ENCODE data around the gene BHLHE40.

Gene BHLHE40

GRCh38 chr3:4979428-4980228, at the start of gene BHLHE40:
Gene BHLHE40, plus strand, starts transcription at chr3:4979437. Its CDS starts 282 bp downstream, at chr3:4979719.
- no peak for DNase-seq (ENCODE audit: low spot score)

- DNase-seq (ENCODE audit: low spot score) = no peak
Observed at GRCh38 chr3:4930501-4930900, 48.7 kb upstream of the BHLHE40 start.

- DNase-seq (ENCODE audit: low spot score) = no peak
Observed at GRCh38 chr3:4934050-4934449, 45.2 kb upstream of the BHLHE40 start.

- no peak for DNase-seq (ENCODE audit: low spot score)
Observed at GRCh38 chr3:4935347-4935746, 43.9 kb upstream of the BHLHE40 start.

- DNase-seq (ENCODE audit: low spot score) = no peak
Observed at GRCh38 chr3:4936982-4937614, 42.1 kb upstream of the BHLHE40 start.

GRCh38 chr3:4938281-4938982, 40.8 kb upstream of the BHLHE40 start:
- no peak for DNase-seq (ENCODE audit: low spot score)

- peak; percentile 4 for DNase-seq (ENCODE audit: low spot score)
Observed at GRCh38 chr3:4939276-4939675, 40.0 kb upstream of the BHLHE40 start.

GRCh38 chr3:4940985-4941384, 38.3 kb upstream of the BHLHE40 start:
- no peak for DNase-seq (ENCODE audit: low spot score)

- no peak for DNase-seq (ENCODE audit: low spot score)
Observed at GRCh38 chr3:4943549-4943948, 35.7 kb upstream of the BHLHE40 start.

GRCh38 chr3:4945324-4945723, 33.9 kb upstream of the BHLHE40 start:
- no peak for DNase-seq (ENCODE audit: low spot score)

GRCh38 chr3:4947028-4947427, 32.2 kb upstream of the BHLHE40 start:
- DNase-seq (ENCODE audit: low spot score) = no peak

GRCh38 chr3:4948395-4948794, 30.8 kb upstream of the BHLHE40 start:
- DNase-seq (ENCODE audit: low spot score) = no peak

- no peak for DNase-seq (ENCODE audit: low spot score)
Observed at GRCh38 chr3:4949004-4949403, 30.2 kb upstream of the BHLHE40 start.

- no peak for DNase-seq (ENCODE audit: low spot score)
Observed at GRCh38 chr3:4949659-4950058, 29.6 kb upstream of the BHLHE40 start.

- no peak for DNase-seq (ENCODE audit: low spot score)
Observed at GRCh38 chr3:4950351-4950784, 28.9 kb upstream of the BHLHE40 start.

- no peak for DNase-seq (ENCODE audit: low spot score)
Observed at GRCh38 chr3:4950948-4951347, 28.3 kb upstream of the BHLHE40 start.

GRCh38 chr3:4953119-4953518, 26.1 kb upstream of the BHLHE40 start:
- DNase-seq (ENCODE audit: low spot score) = no peak

- no peak for DNase-seq (ENCODE audit: low spot score)
Observed at GRCh38 chr3:4954256-4955000, 24.8 kb upstream of the BHLHE40 start.

GRCh38 chr3:4956099-4956498, 23.1 kb upstream of the BHLHE40 start:
- DNase-seq (ENCODE audit: low spot score) = no peak

- DNase-seq (ENCODE audit: low spot score) = no peak
Observed at GRCh38 chr3:4956738-4957137, 22.5 kb upstream of the BHLHE40 start.

- DNase-seq (ENCODE audit: low spot score) = no peak
Observed at GRCh38 chr3:4957978-4958377, 21.3 kb upstream of the BHLHE40 start.

- DNase-seq (ENCODE audit: low spot score) = no peak
Observed at GRCh38 chr3:4959180-4959579, 20.1 kb upstream of the BHLHE40 start.
